GM19438 (cell line): ENCODE data around the gene STX18.

Experiments used
- ATAC-seq: cut with Tn5 transposase; IDR thresholded peaks from one replicate; pipeline ENCODE4 v1.9.1; 2021; ENCODE audit warnings: low read depth; ENCODE audit not compliant: unreplicated experiment

STX18 gene

DNA sequence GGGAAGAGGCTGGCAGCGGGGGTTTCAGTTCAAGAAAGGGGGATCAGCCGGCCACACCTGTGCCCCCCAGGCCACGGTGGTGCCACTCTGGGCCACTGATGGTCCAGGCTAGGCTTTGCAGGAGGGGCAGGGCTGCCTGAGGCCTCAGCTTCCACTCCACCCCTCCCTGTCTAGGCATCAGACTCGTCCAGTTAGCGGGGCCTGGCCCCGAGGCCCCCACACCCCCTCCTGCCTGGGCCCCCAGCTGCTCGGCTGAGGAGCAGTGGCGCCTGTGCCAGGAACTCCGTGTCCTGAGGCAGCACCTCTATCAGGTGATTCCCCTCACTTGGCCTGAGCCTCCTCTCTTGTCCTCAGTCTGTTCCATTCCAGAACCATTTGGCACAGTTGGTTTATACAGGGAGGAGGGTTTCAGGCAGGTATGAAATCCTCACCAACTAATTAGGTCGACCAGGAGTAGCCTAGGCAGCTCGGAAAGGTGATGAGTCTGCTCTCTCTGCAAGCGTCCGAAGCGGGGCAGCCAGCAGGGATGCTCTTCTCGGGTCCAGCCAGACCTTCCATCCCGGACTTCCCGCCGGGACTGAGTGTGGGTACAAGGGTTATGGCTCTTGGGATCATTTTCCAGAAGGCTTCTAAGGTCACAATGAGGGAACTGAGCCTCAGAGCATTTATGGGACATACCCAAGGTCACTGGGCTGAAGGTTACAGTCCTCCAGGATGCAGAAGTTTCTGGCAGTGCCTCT is 152.8 kb downstream of the STX18 start:
- ATAC-seq = no peak

DNA sequence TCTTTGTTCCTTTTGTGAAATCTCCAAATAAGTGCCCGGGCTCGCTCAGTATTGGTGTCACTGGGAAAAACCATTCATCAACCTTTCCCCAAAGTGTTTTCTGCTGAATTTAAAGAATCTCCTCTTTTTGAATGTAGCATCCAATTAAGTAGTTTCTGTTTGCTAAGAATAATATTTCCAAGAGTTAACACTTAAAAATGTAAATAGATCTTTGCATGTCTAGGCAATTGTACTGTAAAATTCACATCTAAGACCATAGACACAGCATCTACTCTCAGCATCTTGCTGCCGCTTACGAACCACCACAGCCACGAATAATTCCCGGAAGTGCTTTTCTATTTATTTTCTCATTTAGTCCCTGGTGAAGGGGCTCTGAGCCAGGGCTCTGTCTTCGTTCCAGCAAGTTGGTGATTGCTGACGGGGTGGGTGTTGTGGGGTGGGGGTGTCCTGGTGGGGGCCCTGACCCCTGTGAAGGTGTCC is 153.5 kb downstream of the STX18 start:
- ATAC-seq = no peak

DNA sequence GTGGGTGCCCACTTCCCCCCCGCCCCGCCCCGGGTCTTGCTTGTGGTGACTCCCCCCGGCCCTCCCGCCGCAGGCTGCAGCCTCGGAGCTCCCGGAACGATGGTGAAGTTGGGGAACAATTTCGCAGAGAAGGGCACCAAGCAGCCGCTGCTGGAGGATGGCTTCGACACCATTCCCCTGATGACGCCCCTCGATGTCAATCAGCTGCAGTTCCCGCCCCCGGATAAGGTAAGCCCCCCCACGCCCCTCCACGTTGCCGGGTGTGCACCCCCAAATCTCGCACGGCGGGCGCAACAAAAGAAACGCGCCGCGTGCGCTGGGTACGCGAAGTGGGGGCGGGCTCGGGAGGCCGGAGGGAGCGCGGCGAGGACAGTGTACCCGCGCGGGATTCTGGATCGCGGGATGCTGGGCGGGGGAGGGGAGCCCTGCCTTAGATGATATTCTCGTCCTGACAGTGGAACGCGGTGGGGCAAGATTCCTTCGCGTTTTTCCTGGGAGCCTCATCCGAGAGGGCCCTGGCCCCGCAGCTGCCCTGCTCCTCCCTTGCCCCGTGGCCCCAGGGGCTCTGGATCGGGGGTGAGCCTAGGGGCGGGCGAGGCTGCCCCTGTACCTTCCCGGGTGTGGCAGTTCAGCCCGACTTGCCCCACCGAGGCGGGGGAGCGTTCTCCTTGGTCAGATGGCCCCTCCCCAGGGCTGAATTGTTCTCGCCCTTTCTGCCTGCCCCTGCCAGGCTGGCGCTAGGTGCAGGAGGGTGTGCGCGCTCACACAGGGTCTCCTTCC is 154.1 kb downstream of the STX18 start:
- ATAC-seq = no peak

DNA sequence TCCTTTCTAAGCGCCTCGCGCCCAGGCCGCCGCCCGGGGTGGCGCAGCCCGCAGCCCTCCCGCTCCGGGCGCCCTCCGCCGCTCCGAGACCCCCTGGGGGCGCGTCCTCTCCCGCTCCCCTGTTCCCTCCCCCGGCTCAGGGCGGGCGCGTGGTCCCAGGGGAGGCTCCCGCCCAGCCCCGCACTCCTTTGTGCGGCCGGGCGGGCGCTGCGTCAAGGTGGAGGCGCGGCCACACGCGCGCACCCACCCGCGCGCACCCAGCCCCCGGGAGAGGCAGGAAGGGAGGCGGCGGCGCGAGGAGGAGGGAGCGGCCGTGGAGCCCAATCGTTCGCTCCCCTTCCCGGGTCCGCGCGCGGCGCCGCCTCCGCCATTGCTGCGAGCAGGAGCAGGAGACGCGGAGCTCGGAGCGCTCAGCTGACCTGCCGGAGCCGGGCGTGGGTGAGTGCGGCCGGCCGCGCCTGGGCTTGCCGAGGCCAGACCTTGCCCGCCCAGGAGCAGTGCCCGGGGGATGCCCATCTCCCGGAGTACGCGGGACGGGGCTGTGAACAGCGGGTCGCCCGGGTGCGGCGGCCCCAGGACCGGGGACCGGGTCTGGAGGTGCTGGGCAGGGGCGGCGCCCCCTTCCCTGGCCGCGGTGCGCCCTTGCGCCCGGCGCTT is 155.0 kb downstream of the STX18 start, which contains the start of gene NSG1:
Gene NSG1, plus strand, starts transcription at position 367 of the 657 bp plus-strand sequence. CDS start 528 bp downstream, outside the sequence.
- no peak for ATAC-seq

DNA sequence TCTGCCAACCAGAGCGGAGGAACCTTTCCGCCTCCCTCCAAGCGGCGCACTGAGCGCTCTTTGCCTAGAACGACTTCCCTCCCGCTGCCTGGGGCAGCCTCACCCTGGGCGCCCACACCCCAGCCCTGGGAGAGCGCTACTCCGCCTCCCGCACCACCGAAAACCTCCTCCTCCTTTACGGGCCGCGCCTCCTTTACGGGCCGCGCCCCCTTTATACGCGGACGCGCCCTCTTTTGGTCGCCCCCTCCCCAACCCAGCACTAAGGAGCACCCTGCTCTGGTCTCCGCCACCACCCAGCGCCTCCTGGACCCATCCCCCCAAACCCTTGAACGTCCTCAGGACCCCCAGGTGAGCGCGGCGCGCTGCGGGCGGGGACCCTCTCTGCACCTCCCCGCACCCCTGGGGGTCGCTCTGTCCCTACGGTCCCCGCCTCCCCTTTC is 155.5 kb downstream of the STX18 start:
- no peak for ATAC-seq

DNA sequence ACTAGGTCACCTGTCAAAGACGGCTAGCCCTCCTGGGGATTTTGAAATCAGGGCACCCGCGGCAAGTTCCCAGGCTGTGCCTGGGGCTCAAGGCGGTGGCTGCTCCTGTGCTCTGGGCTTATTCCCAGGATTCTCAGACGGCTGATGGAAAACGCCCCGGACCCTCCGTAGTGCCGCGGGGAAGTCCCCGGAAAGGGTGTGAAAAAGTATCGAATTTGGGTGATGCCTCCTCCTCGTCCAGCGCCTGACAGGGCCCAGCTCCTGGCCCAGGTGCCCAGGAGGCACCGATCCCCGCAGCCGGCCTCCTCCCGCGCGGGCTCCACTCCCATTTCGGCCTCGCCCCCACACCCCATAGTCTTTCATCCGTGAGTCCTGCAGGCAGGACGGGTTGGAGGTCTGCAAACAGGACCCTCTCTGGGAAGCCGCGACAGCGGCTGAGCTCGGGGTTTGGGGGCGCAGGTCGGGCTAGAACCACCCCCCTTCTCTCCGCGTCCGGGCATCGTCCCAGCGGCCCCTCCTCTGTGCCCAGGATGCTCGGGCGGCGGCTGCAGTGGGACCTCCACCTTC is 156.0 kb downstream of the STX18 start:
- ATAC-seq = no peak

DNA sequence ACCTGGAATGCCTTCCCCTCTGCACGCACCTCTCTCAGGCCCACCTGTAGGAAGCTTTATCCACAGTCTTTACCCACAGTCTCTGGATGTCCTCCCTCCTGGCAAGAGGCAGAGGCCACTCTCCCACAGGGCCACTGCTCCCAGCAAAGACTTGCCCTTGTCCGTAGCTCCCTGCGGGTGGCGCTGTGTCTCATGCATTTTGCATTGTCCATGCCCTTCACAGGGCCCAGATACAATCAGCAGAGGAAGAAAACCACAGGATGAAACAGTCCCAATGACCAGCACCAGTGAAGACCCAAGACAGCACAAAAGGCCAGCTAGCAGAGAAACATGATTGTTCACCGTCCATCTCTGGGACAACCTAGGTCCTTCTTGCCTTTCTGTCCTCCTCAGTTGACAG is 157.0 kb downstream of the STX18 start:
- no peak for ATAC-seq

DNA sequence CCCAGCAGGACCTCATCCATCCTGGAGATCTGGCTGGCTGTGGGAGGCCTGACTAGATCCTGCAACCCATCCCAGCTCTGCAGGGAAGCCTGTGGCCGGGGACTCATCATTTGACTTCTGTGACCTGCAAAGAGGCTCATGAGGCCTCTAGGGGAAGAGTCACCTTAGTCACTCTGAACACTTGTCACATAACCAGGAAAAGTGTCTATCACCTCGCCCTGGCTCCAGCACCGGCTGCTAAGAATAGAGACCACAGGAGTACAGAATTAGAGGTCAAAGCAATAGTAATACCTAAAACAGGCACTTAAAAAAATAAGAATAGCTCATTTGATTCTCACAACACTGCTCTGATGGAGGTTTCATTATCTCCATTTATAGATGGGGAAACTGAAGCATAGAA is 158.8 kb downstream of the STX18 start:
- no peak for ATAC-seq

DNA sequence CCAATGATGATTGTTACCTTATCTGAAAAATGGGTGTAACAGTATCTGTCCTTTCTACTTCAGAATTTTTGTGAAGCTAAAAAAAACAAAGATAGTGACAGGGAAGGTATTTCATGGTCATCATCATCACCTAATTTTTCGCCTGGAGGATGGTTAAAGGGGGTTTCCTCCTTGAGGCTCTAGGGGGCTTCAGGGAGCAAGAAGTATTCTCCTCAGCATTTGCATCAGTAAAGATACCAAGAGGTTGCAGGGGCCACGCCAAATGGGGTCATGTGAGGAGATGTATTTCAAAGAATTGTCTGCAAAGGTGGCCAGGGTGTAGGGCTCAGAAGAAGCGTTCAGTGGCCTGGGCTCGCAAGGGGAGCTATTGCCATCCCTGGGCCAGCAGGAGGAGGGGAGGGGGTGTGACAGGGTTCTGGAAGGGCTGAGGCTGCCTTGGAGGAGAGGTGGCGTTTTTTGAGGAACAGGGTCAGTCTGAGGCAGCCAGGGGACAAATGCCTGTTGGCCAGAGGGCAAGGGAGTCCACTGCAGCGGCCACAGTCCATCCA is 162.2 kb downstream of the STX18 start:
- ATAC-seq = no peak

DNA sequence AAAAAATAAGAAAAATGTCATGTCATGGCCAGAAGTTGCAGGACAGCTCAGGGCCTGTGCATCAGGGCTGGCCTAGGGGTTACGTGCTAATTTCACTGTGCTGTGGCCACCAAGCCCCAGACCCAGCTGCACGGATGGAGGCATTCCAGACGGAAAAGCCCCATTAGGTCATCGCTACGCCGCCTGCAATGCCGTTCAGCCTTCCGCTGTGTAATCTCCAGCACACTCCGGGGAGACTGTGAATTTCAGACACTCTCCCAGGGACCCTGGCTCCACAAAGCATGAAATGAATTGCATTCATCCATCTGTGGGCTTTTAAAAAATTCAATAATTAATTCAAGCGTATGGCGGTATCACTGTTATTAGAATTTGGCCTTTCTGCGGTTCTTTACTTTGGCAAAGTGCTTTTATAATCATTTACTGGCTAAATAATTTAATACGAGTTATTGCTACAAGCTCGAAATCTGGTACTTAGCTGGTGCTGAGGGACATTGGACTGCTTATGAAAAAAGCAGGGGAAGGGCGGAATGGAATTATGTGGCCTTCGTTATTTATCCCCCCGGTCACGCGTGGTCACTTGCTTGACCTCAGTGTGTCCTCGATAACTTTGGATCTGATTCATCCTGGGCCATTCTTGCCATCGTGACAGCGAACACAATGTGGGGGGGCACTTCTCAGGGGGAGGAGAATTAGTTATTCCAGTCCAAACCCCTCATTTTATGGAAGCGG is 164.0 kb downstream of the STX18 start:
- ATAC-seq = no peak

DNA sequence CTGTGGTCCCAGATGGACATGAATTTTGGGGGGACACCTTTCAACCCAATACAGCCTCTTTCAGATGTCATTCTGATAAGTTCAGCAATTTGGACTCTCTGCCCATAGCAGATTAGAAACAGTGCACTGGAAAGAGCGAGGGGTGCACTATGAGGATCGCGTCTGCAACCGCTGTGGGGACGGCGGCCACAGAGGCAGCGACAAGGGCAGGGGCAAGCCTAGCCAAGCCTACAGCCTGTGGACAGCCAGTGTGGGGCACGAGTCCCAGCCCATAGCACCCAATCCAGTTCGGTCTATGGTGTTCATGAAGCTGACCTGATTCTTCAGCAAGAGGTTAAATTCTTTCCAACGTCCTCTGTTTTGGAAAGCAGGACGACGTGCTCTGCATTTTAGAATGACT is 164.7 kb downstream of the STX18 start:
- no peak for ATAC-seq

DNA sequence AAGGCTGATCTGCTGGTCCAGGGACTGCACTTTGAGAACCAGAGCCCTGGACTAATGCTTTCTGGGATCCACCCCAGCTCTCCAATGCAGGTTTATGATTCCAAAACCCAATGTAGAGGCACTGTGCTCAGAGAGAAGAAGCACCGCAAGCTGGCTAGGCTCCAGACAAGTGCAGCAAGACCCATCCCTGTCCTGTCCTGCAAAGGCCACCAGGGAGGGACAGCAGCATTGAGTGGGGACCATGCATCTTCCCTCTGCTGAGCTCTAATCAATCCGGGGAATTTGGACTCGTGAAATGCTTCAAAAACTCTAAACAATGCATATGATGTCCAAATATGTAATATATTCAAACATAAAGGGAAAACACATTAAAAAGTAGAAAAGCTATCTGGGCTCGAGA is 165.8 kb downstream of the STX18 start:
- no peak for ATAC-seq

DNA sequence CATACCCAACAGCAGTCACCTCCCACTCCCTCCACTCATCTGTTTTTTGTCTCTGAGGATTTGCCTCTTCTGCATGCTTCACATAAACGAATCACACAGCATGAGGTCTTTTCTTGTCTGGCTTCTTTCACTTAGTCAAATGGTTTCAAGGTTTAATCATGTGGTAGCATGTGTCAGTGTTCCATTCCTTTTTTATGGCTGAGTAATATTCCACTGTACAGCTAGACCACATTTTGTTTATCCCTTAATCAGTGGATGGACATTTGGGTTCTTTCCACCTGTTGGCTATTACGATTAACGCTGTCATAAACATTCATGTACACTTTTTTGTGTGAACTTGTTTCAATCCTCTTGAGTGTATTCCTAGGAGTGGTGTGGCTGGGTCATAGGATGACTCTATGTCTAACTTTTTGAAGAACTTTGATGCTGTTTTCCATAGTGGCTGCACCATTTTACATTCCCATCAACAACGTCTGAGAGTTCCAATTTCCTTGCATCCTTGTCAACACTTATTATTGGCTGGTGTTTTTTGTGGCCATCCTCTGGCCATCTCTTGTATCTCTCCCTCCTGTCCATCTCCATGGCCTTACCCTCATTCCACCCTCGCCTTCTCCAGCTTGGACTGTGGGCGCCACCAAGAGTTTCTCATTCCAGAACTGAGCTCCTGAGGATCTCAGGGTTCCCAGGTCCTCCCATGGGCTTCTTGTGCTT is 167.3 kb downstream of the STX18 start:
- no peak for ATAC-seq
